GM12875 (cell line): Measurements from ENCODE around the gene NCAPH2.

Experiments used
- H3K4me3 ChIP-seq: one replicate; pipeline ENCODE4 v1.5.1; 2011; ENCODE audit warnings: low read depth, low read length, control low read depth
- CTCF ChIP-seq: IDR thresholded peaks from 2 replicates; pipeline ENCODE4 v1.5.1; 2011; ENCODE audit warnings: low read depth, mild to moderate bottlenecking, control low read depth, inconsistent platforms, low read length, moderate library complexity, borderline replicate concordance; ENCODE audit not compliant: insufficient read depth

NCAPH2 gene

GRCh38 chr22:50529416-50529896, 21.4 kb downstream of the NCAPH2 start:
- H3K4me3 ChIP-seq: peak overlapping the region; percentile 82
- no peak for TF ChIP-seq CTCF

GRCh38 chr22:50529897-50530579, 22.0 kb downstream of the NCAPH2 start, which contains the start of gene TYMP:
TYMP (minus strand) TSS chr22:50530012; CDS start chr22:50529709, 303 bp downstream.
- TF ChIP-seq CTCF: no peak
- peak within 1 kb of the TSS; percentile 82 for H3K4me3 ChIP-seq

GRCh38 chr22:50530580-50530876, 22.5 kb downstream of the NCAPH2 start:
- H3K4me3 ChIP-seq: peak overlapping the region; percentile 82
- TF ChIP-seq CTCF: no peak

GRCh38 chr22:50530877-50531545, 23.0 kb downstream of the NCAPH2 start:
- peak overlapping the region; percentile 82 for H3K4me3 ChIP-seq
- TF ChIP-seq CTCF: no peak

GRCh38 chr22:50531546-50531961, 23.5 kb downstream of the NCAPH2 start:
- peak overlapping the region; percentile 82 for H3K4me3 ChIP-seq
- 0 out of 2 replicates have a peak, but pooled peaks have one; percentile 3 for TF ChIP-seq CTCF

- peak overlapping the region; percentile 82 for H3K4me3 ChIP-seq
- TF ChIP-seq CTCF: no peak
These were observed 24.1 kb downstream of the NCAPH2 start for GRCh38 chr22:50531962-50532674.
